NCI-H1048 (cell line): Measurements from ENCODE around the gene AKNAD1.

ENCODE experiments used
- DNase-seq: peaks from one replicate; lab custom pipeline; 2025; lab: John Stamatoyannopoulos, UW

Gene AKNAD1

GRCh38 chr1:108830119-108831008 is 26.5 kb downstream of the AKNAD1 start:
- no peak for DNase-seq

GRCh38 chr1:108829498-108829916 is 27.4 kb downstream of the AKNAD1 start:
- no peak for DNase-seq

- DNase-seq, result no peak
Measured at GRCh38 chr1:108828074-108828961, 28.6 kb downstream of the AKNAD1 start.

GRCh38 chr1:108826081-108826635 is 30.7 kb downstream of the AKNAD1 start:
- no peak for DNase-seq

GRCh38 chr1:108824051-108824450 is 32.8 kb downstream of the AKNAD1 start:
- no peak for DNase-seq

- DNase-seq, result no peak
Measured at GRCh38 chr1:108823632-108824031, 33.3 kb downstream of the AKNAD1 start.

DNA sequence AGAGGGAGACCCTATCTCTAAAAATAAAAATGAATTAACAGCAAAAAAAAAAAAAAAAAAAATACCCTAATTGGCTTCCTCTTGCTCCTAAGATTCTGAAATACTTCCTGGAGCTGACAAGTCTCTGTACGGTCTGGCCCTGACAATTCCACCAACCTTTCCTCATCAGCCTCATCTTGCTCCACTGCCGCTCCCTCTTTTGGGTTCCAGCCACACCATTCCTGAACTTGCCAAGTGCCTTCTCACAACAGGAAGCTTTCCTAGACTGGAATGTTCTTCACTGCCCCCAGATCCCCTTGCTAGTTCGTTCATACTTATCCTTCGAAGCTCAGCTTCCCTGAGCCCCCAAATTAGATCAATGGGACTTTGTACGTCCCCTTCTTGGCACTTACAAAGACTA is 37.0 kb downstream of the AKNAD1 start:
- no peak for DNase-seq

DNA sequence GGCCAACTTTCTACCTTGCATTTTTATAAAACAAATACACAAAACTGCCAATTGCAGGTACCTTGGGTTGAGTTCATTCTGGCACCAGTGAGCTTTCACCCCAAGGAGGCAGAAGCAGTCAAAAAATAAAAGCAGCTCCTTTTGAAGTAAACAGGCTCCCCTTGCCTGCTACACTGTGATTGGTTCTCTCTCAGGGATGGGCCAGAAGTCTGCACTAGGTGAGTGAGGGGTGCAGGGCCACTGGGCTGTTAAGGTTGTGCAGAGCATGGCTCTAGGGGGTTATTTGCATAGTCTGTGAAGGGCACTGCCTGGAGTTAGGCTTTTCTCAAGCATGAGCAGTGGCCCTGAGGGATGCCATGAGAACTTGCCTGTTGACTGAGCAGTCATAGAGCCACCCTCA is 39.1 kb downstream of the AKNAD1 start:
- no peak for DNase-seq

DNA sequence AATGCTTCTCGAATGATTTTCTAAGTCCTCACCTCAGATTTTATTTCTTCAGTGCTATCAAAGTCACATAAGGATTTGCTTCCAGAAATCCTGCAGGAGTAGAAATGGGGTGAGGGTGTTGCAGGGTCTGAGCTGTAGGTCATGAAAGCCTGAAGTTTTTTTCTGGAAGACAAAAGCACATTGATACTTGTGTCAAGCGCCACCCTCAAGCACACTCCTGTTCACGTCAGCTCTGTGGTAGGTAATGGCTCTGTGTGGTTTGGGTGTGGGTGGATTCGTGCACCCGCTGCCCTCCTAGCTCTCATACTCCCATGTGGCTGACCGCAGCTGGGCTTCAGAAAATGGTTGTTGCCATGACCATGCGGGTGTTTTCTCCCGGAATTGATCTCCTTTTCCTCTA is 39.9 kb downstream of the AKNAD1 start:
- no peak for DNase-seq

DNA sequence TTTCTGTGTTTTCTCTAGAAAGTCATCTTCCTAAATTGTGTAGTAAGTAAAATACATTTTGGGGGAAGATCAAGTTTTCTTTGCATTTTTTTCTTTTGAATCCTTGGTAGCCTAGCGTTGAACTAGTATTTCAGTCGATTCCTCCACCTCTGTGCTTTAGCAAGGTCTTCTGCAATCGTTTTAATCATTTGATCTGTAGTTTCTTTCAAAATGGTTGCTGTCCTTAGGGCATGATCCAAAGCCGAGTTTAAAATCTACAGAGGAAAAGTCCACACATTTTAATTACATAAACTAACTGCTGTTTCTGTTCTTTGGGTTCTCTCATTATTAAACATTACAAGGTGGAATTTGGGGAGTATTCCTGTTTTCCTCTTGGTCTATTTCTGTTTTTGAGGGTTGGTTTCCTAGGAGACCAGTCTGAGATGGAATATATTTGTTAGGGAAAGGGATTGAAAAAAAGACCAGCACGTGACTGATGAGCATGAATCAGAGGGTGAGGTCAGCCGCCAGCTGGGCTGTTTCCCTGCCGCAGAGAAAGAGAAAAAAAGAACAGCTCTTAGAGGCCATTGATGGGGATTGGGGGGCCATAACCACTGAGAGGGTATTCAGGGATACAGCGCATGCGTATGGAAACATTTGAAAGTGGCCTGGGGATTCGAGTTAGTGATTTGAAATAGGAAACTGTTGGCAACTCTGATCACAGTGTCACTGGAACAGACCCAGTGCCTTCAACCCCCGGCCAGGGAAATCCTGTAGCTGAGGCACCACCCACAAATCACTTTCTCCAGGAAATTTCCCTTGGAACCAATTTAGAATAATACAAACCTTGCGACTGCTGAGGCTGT is 40.6 kb downstream of the AKNAD1 start:
- no peak for DNase-seq

DNA sequence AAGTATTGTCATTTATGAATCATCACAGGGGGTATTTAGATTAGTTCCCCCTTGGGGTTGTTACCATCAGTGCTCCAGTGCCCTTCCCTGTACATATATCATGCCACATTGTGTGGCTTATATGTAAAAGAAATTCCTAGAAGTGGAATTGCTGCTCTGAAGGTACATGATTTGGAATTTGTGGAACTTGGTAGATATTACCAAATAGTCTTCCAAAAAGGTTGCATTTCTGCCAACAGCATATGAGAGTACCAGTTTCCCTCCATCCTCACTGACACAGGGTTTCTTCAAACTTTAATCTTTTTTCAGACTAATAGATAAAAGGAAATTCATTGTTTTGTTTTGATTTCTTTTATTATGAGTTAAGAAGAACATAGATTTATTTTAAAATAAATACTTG is 41.3 kb downstream of the AKNAD1 start:
- DNase-seq, result no peak

DNA sequence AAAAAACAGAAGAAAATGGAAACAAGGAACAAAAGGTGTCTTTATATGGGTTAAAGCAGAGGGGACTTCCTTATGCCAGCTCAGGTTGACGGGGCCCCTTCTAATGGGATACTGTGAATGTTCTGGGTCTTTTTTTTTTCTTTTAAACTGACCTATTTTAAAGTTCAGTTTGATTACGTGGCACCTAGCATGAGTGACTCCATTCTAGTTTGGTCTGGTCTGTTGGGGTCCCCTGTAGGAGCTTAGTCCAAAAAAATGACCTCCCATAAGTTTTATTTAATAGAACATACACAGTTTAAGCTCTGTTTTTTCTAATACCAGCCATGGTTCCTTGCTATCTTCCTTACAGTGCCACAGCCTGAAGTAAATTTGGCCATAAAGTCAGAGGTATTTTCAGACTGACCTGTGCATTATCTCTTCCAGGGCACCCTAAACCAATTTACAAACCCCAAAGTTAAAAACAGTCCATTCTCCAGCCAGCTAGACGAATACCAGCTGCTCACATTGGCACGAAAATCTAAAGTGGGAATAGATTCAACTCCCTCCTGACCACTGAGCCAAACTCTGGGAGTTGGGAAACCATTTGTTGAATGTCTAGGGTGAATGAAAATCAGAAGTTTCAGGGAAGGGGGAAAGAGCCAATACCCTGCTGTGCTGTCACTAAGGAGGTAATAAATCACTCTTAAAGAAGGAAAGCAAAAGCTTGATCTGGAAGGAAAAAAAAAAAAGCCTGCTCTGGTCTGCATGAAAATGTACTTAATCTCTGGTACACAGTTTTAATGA is 42.4 kb downstream of the AKNAD1 start:
- no peak for DNase-seq

GRCh38 chr1:108813326-108813725 is 43.6 kb downstream of the AKNAD1 start:
- no peak for DNase-seq

GRCh38 chr1:108811611-108812010 is 45.3 kb downstream of the AKNAD1 start:
- DNase-seq, result no peak

GRCh38 chr1:108808438-108808837 is 48.5 kb downstream of the AKNAD1 start:
- DNase-seq, result no peak

GRCh38 chr1:108803548-108803947 is 53.3 kb downstream of the AKNAD1 start:
- no peak for DNase-seq

GRCh38 chr1:108801101-108801500 is 55.8 kb downstream of the AKNAD1 start:
- DNase-seq, result no peak

DNA sequence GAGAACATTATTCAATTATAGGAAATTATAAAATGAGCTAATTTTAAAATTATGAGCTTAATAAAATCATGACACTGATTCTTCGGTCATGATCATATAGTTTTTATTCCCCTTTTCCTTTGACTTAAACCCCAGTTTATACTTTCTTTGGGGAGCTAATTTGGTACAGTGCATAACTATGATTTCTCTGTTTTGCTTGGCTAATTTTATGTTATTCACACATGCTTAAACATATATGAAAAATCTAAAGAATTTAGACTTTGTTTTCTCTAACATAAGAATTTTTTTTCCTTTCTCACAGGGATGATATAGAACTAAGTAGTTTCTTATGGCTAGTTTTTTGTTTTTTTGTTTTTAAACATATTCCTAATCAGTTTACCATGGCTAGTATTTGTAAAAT is 57.9 kb downstream of the AKNAD1 start:
- DNase-seq, result no peak

DNA sequence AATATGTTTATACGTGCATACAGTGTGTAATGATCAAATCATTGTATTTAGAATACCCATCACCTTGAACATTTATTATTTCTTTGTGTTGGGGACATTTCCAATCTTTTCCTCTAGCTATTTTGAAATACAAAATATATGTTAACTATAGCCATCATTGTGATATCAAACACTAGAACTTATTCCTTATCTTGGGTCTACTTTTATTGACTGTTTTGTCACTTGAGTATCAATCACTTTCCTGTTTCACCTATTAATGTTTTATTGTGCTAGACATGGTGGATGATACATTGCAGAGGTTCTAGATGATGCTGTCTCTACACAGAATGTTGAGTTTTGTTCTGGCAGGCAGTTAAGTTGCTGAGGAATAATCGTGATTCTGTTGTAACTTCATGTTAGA is 64.5 kb downstream of the AKNAD1 start:
- no peak for DNase-seq

DNA sequence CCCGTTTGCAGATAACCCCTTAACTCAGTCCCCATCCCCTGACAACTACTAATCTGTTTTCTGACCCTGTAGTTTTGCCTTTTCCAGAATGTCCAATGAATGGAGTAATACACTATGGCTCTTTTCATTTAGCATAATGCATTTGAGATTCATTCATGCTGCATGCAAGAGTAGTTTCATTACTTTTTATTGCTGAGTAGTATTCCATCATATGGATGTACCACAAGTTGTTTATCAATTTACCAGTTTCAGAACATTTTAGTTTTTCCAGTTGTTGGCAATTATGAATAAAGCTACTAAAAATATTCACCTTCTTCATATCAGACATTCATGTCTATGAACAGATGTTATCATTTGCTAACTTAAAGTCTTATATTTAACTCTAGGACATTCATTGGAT is 65.1 kb downstream of the AKNAD1 start:
- DNase-seq, result no peak

GRCh38 chr1:108785880-108786279 is 71.0 kb downstream of the AKNAD1 start:
- no peak for DNase-seq
